H1 (cell line): Measurements from ENCODE around the gene KCNH1. TPM values are rescaled to one million over a fixed set of nuclear protein-coding genes. Genes with fewer than 3 reads are reported as not detected.

Experiments
- CTCF ChIA-PET: fragments of 300-600 bp; sonication (Branson Sonifier 250); formaldehyde crosslinking; loops from one replicate; lab custom pipeline; 2021; ENCODE audit not compliant: partially characterized antibody; lab: Charles Lee
- POLR2A ChIA-PET: fragments of 300-600 bp; sonication (Branson Sonifier 250); formaldehyde crosslinking; loops from one replicate; lab custom pipeline; 2021; ENCODE audit warnings: inconsistent platforms; ENCODE audit not compliant: partially characterized antibody; lab: Charles Lee
- DNase-seq, 2 experiments: peaks; one replicate each; pipeline versions ENCODE4 v3.0.0 to v3.0.0-alpha.2; 2010 to 2022; ENCODE audit warnings: low spot score in 2 of 2, low read depth in 1 of 2, mixed read lengths in 1 of 2
- FAIRE-seq: peaks from 2 replicates; lab custom pipeline; 2011; peaks lifted over from hg19 to GRCh38; lab: Jason Lieb, UNC
- H2AFZ ChIP-seq: 2 replicates; pipeline ENCODE4 v1.8.1; 2012; ENCODE audit warnings: low read length, inconsistent platforms
- H2AK5ac ChIP-seq: 2 replicates; pipeline ENCODE4 v1.6.1; 2013; ENCODE audit warnings: low read depth, low read length
- H2BK120ac ChIP-seq: replicated peaks from 2 replicates; pipeline ENCODE3; 2013; ENCODE audit warnings: low read depth, low read length, inconsistent platforms
- H2BK12ac ChIP-seq: 2 replicates; pipeline ENCODE4 v1.6.1; 2013; ENCODE audit warnings: low read depth, low read length
- H2BK15ac ChIP-seq: 2 replicates; pipeline ENCODE4 v1.6.1; 2013; ENCODE audit warnings: low read length
- H2BK20ac ChIP-seq: 2 replicates; pipeline ENCODE4 v1.6.1; 2013; ENCODE audit warnings: low read length
- H2BK5ac ChIP-seq: 2 replicates; pipeline ENCODE4 v1.6.1; 2013; ENCODE audit warnings: low read depth, low read length
- H3K14ac ChIP-seq: 2 replicates; pipeline ENCODE4 v1.6.1; 2013; ENCODE audit warnings: inconsistent platforms; ENCODE audit not compliant: insufficient read length
- H3K18ac ChIP-seq: 2 replicates; pipeline ENCODE4 v1.6.1; 2013; ENCODE audit warnings: low read length; ENCODE audit errors: extremely low read depth
- H3K23ac ChIP-seq: 2 replicates; pipeline ENCODE4 v1.6.1; 2013; ENCODE audit warnings: inconsistent platforms; ENCODE audit not compliant: insufficient read length
- H3K23me2 ChIP-seq: 2 replicates; pipeline ENCODE4 v1.6.1; 2013; ENCODE audit warnings: low read depth, low read length
- H3K27ac ChIP-seq: 2 replicates; pipeline ENCODE4 v1.6.1; 2011; ENCODE audit warnings: low read depth, low read length, inconsistent platforms
- H3K27me3 ChIP-seq, 4 experiments: replicated peaks in 1 of 4; 1 replicate in 1 of 4; 2 replicates in 3 of 4; pipeline versions ENCODE4 v1.6.1 to v1.8.1; 2011 to 2013; ENCODE audit warnings: low read length in 3 of 4, mild to moderate bottlenecking in 3 of 4, inconsistent platforms in 2 of 4, mixed read lengths in 2 of 4, moderate library complexity in 1 of 4; ENCODE audit not compliant: control insufficient read depth in 3 of 4, insufficient read depth in 3 of 4; ENCODE audit errors: extremely low read depth in 1 of 4
- H3K36me3 ChIP-seq, 4 experiments: 2 replicates each; pipeline versions ENCODE4 v1.6.1 to v1.8.1; 2011 to 2013; ENCODE audit warnings: mild to moderate bottlenecking in 4 of 4, low read length in 3 of 4, moderate library complexity in 2 of 4, control low read depth in 1 of 4, inconsistent platforms in 1 of 4; ENCODE audit not compliant: insufficient read depth in 4 of 4, control insufficient read depth in 2 of 4
- H3K4ac ChIP-seq: replicated peaks from 2 replicates; pipeline ENCODE3; 2013; ENCODE audit warnings: low read length, low read depth, mixed read lengths, inconsistent platforms; ENCODE audit not compliant: insufficient read length
- H3K4me1 ChIP-seq, 4 experiments: replicated peaks in 1 of 4; 1 replicate in 1 of 4; 2 replicates in 3 of 4; pipeline versions ENCODE4 v1.6.1 to v1.8.1; 2011 to 2013; ENCODE audit warnings: low read length in 3 of 4, inconsistent platforms in 2 of 4, mixed read lengths in 1 of 4; ENCODE audit not compliant: insufficient read depth in 4 of 4, control insufficient read depth in 3 of 4
- H3K4me2 ChIP-seq, 2 experiments: 2 replicates each; pipeline versions ENCODE4 v1.6.1 to v1.8.1; 2011 to 2013; ENCODE audit warnings: low read depth in 2 of 2, low read length in 2 of 2, control low read depth in 1 of 2, inconsistent platforms in 1 of 2, mild to moderate bottlenecking in 1 of 2; ENCODE audit not compliant: insufficient read depth in 1 of 2
- H3K4me3 ChIP-seq, 4 experiments: fragments of 200-600, 300-600 bp in 1 of 4; sonication (generic), shearing (Covaris generic), sonication (Bioruptor Twin) in 1 of 4; 2 replicates each; pipeline versions ENCODE4 v1.5.1 to v1.8.1; 2011 to 2016; ENCODE audit warnings: low read length in 4 of 4, low read depth in 3 of 4, control low read depth in 2 of 4, inconsistent platforms in 2 of 4, mild to moderate bottlenecking in 2 of 4, mixed read lengths in 1 of 4, moderate library complexity in 1 of 4; ENCODE audit not compliant: insufficient read depth in 2 of 4; ENCODE audit errors: extremely low read depth in 1 of 4
- H3K56ac ChIP-seq: replicated peaks from 2 replicates; pipeline ENCODE3; 2013; ENCODE audit warnings: low read depth, mild to moderate bottlenecking, mixed read lengths, low read length, inconsistent platforms; ENCODE audit not compliant: insufficient read length
- H3K79me1 ChIP-seq: 2 replicates; pipeline ENCODE4 v1.6.1; 2013; ENCODE audit warnings: low read depth, low read length, control low read depth
- H3K79me2 ChIP-seq, 2 experiments: 2 replicates each; pipeline versions ENCODE4 v1.6.1 to v1.8.1; 2012 to 2013; ENCODE audit warnings: low read length in 2 of 2, mild to moderate bottlenecking in 2 of 2, inconsistent platforms in 1 of 2; ENCODE audit not compliant: insufficient read depth in 2 of 2, control insufficient read depth in 1 of 2
- H3K9ac ChIP-seq, 4 experiments: replicated peaks in 1 of 4; 1 replicate in 1 of 4; 2 replicates in 3 of 4; pipeline versions ENCODE4 v1.6.1 to v1.8.1; 2011 to 2013; ENCODE audit warnings: low read depth in 3 of 4, low read length in 3 of 4, control low read depth in 2 of 4, mild to moderate bottlenecking in 2 of 4, moderate library complexity in 2 of 4, inconsistent platforms in 1 of 4; ENCODE audit errors: extremely low read depth in 1 of 4
- H3K9me3 ChIP-seq, 2 experiments: 2 replicates each; pipeline versions ENCODE4 v1.6.1 to v1.8.1; 2012 to 2013; ENCODE audit warnings: mild to moderate bottlenecking in 2 of 2, moderate library complexity in 2 of 2, control low read depth in 1 of 2, inconsistent platforms in 1 of 2, low read depth in 1 of 2, low read length in 1 of 2, mixed read lengths in 1 of 2; ENCODE audit not compliant: insufficient read depth in 2 of 2
- H4K20me1 ChIP-seq, 2 experiments: replicated peaks in 1 of 2; 2 replicates each; pipeline versions ENCODE3 to v1.8.1; 2011 to 2013; ENCODE audit warnings: inconsistent platforms in 2 of 2, low read length in 2 of 2, mild to moderate bottlenecking in 1 of 2; ENCODE audit not compliant: insufficient read depth in 2 of 2, control insufficient read depth in 1 of 2
- H4K5ac ChIP-seq: 2 replicates; pipeline ENCODE4 v1.6.1; 2013; ENCODE audit warnings: low read length, low read depth, mixed read lengths, inconsistent platforms; ENCODE audit not compliant: insufficient read length
- H4K8ac ChIP-seq: 2 replicates; pipeline ENCODE4 v1.8.0; 2013; ENCODE audit warnings: mild to moderate bottlenecking, moderate library complexity, low read length, inconsistent platforms; ENCODE audit not compliant: insufficient read depth; ENCODE audit errors: extremely low read depth
- H4K91ac ChIP-seq: replicated peaks from 2 replicates; pipeline ENCODE3; 2013; ENCODE audit warnings: low read length, mixed read lengths, inconsistent platforms; ENCODE audit not compliant: insufficient read length
- ATF2 ChIP-seq: IDR thresholded peaks from 2 replicates; pipeline ENCODE4 v1.6.1; 2012; ENCODE audit warnings: low read length, inconsistent platforms
- ATF3 ChIP-seq: IDR thresholded peaks from 2 replicates; pipeline ENCODE4 v1.6.1; 2011; ENCODE audit warnings: low read depth, mild to moderate bottlenecking, low read length; ENCODE audit not compliant: insufficient read depth
- CBX5 ChIP-seq: fragments of 300-800, 300-1000 bp; sonication (generic); IDR thresholded peaks from 2 replicates; pipeline ENCODE4 v1.7.1; 2016; ENCODE audit warnings: antibody characterized with exemption, low read length, low read depth
- CEBPB ChIP-seq: IDR thresholded peaks from 2 replicates; pipeline ENCODE4 v1.6.1; 2012; ENCODE audit warnings: low read depth, low read length
- CHD2 ChIP-seq: IDR thresholded peaks from 2 replicates; pipeline ENCODE4 v1.6.1; 2012; ENCODE audit warnings: low read length, improper control_type of control experiment
- EGR1 ChIP-seq: IDR thresholded peaks from 2 replicates; pipeline ENCODE4 v1.6.1; 2011; ENCODE audit warnings: low read depth, low read length, borderline replicate concordance
- GTF2F1 ChIP-seq: IDR thresholded peaks from 2 replicates; pipeline ENCODE4 v1.6.1; 2012; ENCODE audit warnings: low read depth, low read length, improper control_type of control experiment, borderline replicate concordance
- POU5F1 ChIP-seq: IDR thresholded peaks from 2 replicates; pipeline ENCODE4 v1.6.1; 2011; ENCODE audit warnings: low read depth, mild to moderate bottlenecking, low read length, moderate library complexity
- RXRA ChIP-seq: IDR thresholded peaks from 2 replicates; pipeline ENCODE4 v1.6.1; 2011; ENCODE audit warnings: low read depth, mild to moderate bottlenecking, low read length, moderate library complexity; ENCODE audit not compliant: insufficient read depth
- SIX5 ChIP-seq: IDR thresholded peaks from 2 replicates; pipeline ENCODE4 v1.6.1; 2011; ENCODE audit warnings: mild to moderate bottlenecking, low read depth, low read length
- TBP ChIP-seq: IDR thresholded peaks from 2 replicates; pipeline ENCODE4 v1.6.1; 2011; ENCODE audit warnings: low read depth, low read length, improper control_type of control experiment
- TCF12 ChIP-seq: IDR thresholded peaks from 2 replicates; pipeline ENCODE4 v1.6.1; 2011; ENCODE audit warnings: low read depth, mild to moderate bottlenecking, low read length
- WGBS, 2 experiments: shearing (Covaris generic) in 1 of 2; methylation state at CpG; one replicate each; pipeline versions ENCODE4 v1.1.6 to v1.1.7; 2013 to 2015; ENCODE audit warnings: low lambda C conversion rate in 2 of 2, mixed read lengths in 2 of 2, inconsistent platforms in 1 of 2, low coverage in 1 of 2, missing lambda C conversion rate in 1 of 2; ENCODE audit not compliant: insufficient replicate concordance in 2 of 2, insufficient coverage in 1 of 2, insufficient read length in 1 of 2; ENCODE audit errors: extremely low coverage in 1 of 2, missing lambda C conversion rate in 1 of 2; 5-methylcytosine and 5-hydroxymethylcytosine counted together
- polyA plus RNA-seq, 7 experiments: library from polyadenylated mRNA; depleted of rRNA in 3 of 7; stranded (reverse) in 5 of 7; unstranded in 2 of 7; fragments of >200 nt in 5 of 7; fragments of 200-250 nt in 2 of 7; gene quantifications; 1 replicate in 5 of 7; 2 replicates in 1 of 7; 4 replicates in 1 of 7; pipeline versions ENCODE4 v1.2.1 to v1.2.3, GENCODE V29; 2011 to 2013; ENCODE audit warnings: missing spikeins in 2 of 7, mixed read lengths in 2 of 7
- total RNA-seq: library from RNA; stranded (reverse); fragmentation: NEBNext Ultra II Directional; extraction: Animal tissue kit (Norgen Biotek cat#: 25700); gene quantifications from 2 replicates; pipeline ENCODE4 v1.2.1, GENCODE V29; 2021

The KCNH1 gene
- total and polyA plus RNA-seq, 2 of the 8 experiments (the other 6 are each of a cell fraction or from before 2014, with no cell fraction given) = 0.27 to 0.34 TPM

GRCh38 chr1:211169353-211169752, 35.4 kb upstream of the KCNH1 start:
- Histone ChIP-seq H2BK12ac (no peak overlapping the region), H3K79me1 (no peaks in the 10 kb centered on the region), H3K27ac (no peak overlapping the region), H3K4me2 (no peak overlapping the region), H3K14ac (no peak overlapping the region), H4K5ac (no peak overlapping the region), H2BK15ac (no peak overlapping the region), H3K4me3 (no peak overlapping the region), H3K56ac (no peak overlapping the region), H2AK5ac (no peak overlapping the region), H3K23me2 (no peaks in the 10 kb centered on the region), H4K20me1 (no peaks in the 10 kb centered on the region), H3K23ac (no peak overlapping the region), H3K36me3 (no peaks in the 10 kb centered on the region), H3K9me3 (peaks cover 8 to 19% of the 10 kb centered on the region in 2 experiments; a peak in 3 of 4 replicates), H2BK5ac (no peak overlapping the region), H2AFZ (no peak overlapping the region), H3K9ac (no peak overlapping the region), H2BK120ac (no peak overlapping the region), H2BK20ac (no peak overlapping the region), H3K27me3 (no peaks in the 10 kb centered on the region), H3K18ac (no peak overlapping the region), H3K79me2 (no peaks in the 10 kb centered on the region), H4K91ac (no peak overlapping the region), H4K8ac (no peak overlapping the region), H3K4me1 (no peaks in the 10 kb centered on the region), H3K4ac (no peak overlapping the region)
- ChIA-PET CTCF (no interaction called here), POLR2A (no interaction called here)
- DNase-seq (no peak), FAIRE-seq (no peak)
- WGBS, 2 experiments = 92% methylated on average over 1 of the region's 1 CpG; no CpG with 5 or more reads in 1 of the 2 experiments
- TF ChIP-seq POU5F1 = no peak
- TF ChIP-seq TBP = no peak
- no peak for TF ChIP-seq TCF12
- no peak for TF ChIP-seq GTF2F1
- no peak for TF ChIP-seq RXRA
- no peak for TF ChIP-seq ATF2
- no peak for TF ChIP-seq CBX5
- TF ChIP-seq ATF3 = no peak
- TF ChIP-seq CHD2 = no peak
- TF ChIP-seq EGR1 = no peak
- no peak for TF ChIP-seq CEBPB
- TF ChIP-seq SIX5 = no peak
